ENCODE data around the gene ACTA1.
"Not testable (repeated sequence)": the region's sequence is repeated elsewhere in the genome, so short reads cannot be mapped to it uniquely, and the experiment has no call there.

The ACTA1 gene

GRCh38 chr1:229432116-229432461 lies 1.8 kb downstream of the ACTA1 start:
- Histone ChIP-seq H3K36me3 (ENCODE audit: insufficient read depth, low read length) (no peaks in the 10 kb centered on the region), H3K4me1 (ENCODE audit: insufficient read depth, low read length) (no peaks in the 10 kb centered on the region; the same call in 1 of the 2 replicates), H3K9ac (ENCODE audit: low read depth, low read length) (peak overlapping the region; percentile 11; the same call in 1 of the 2 replicates), H3K9me3 (ENCODE audit: control insufficient read depth, insufficient read depth, low read length) (no peaks in the 10 kb centered on the region)

DNA sequence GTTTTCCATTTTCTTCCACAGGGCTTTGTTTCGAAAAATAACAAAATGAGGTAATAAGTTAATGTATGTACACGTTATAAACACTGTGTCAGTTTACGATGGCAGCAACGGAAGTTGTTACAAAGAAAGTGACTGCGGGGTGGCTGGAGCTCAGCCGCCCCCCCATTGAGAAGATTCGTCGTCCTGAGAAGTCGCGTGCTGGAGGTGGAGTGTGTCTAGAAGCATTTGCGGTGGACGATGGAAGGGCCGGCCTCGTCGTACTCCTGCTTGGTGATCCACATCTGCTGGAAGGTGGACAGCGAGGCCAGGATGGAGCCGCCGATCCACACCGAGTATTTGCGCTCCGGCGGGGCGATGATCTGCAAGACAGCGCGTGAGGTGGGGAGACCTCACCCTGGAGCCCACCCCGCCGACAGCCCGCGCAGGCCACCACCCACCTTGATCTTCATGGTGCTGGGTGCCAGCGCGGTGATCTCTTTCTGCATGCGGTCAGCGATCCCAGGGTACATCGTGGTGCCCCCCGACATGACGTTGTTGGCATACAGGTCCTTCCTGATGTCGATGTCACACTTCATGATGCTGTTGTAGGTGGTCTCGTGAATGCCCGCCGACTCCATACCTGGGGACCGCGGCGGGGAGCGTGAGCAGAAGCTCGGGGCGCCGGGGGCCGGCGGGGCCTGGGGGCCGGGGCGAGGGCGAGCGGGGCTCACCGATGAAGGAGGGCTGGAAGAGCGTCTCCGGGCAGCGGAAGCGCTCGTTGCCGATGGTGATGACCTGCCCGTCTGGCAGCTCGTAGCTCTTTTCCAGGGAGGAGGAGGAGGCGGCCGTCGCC lies 2.4 kb downstream of the ACTA1 start:
- no peaks in the 10 kb centered on the region for H3K9me3 ChIP-seq (ENCODE audit: control insufficient read depth, insufficient read depth, low read length)
- peak overlapping the region; percentile 29; the same call in 1 of the 2 replicates for H3K9ac ChIP-seq (ENCODE audit: low read depth, low read length)
- H3K36me3 ChIP-seq (ENCODE audit: insufficient read depth, low read length), result no peaks in the 10 kb centered on the region
- H3K4me1 ChIP-seq (ENCODE audit: insufficient read depth, low read length), result no peaks in the 10 kb centered on the region; the same call in 1 of the 2 replicates

- Histone ChIP-seq H3K4me1 (ENCODE audit: insufficient read depth, low read length) (no peaks in the 10 kb centered on the region; the same call in 1 of the 2 replicates), H3K9me3 (ENCODE audit: control insufficient read depth, insufficient read depth, low read length) (no peaks in the 10 kb centered on the region), H3K9ac (ENCODE audit: low read depth, low read length) (peak overlapping the region; percentile 29; the same call in 1 of the 2 replicates), H3K36me3 (ENCODE audit: insufficient read depth, low read length) (no peaks in the 10 kb centered on the region)
Measured at GRCh38 chr1:229430761-229431283, 3.1 kb downstream of the ACTA1 start.

DNA sequence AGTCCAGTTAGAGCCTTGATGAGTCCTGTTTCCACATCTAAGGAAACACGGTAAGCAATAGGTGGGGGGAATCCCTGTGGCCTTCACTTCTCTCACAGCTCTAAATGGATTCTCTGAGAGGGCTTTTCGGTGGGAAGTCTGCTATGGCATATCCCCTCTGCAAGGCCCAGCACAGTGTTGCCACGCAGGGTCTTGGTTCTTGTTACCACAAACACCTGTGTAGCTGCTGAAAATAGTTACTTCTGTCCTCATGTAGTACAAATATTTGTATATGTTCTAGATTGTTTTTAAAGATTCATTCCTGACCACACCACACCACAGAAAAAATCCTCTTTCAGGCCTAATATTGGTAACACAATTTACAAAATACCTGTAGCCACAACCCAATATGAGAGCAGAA lies 5.6 kb downstream of the ACTA1 start:
- no peaks in the 10 kb centered on the region for H3K36me3 ChIP-seq (ENCODE audit: insufficient read depth, low read length)
- no peaks in the 10 kb centered on the region for H3K9me3 ChIP-seq (ENCODE audit: control insufficient read depth, insufficient read depth, low read length)
- no peak overlapping the region for H3K9ac ChIP-seq (ENCODE audit: low read depth, low read length)
- H3K4me1 ChIP-seq (ENCODE audit: insufficient read depth, low read length), result no peaks in the 10 kb centered on the region

GRCh38 chr1:229427572-229427971 lies 6.3 kb downstream of the ACTA1 start:
- Histone ChIP-seq H3K9ac (ENCODE audit: low read depth, low read length) (no peak overlapping the region), H3K4me1 (ENCODE audit: insufficient read depth, low read length) (no peaks in the 10 kb centered on the region), H3K9me3 (ENCODE audit: control insufficient read depth, insufficient read depth, low read length) (no peaks in the 10 kb centered on the region), H3K36me3 (ENCODE audit: insufficient read depth, low read length) (no peaks in the 10 kb centered on the region)

GRCh38 chr1:229425564-229426159 lies 8.2 kb downstream of the ACTA1 start:
- Histone ChIP-seq H3K9me3 (ENCODE audit: control insufficient read depth, insufficient read depth, low read length) (no peaks in the 10 kb centered on the region), H3K36me3 (ENCODE audit: insufficient read depth, low read length) (no peaks in the 10 kb centered on the region), H3K4me1 (ENCODE audit: insufficient read depth, low read length) (no peaks in the 10 kb centered on the region), H3K9ac (ENCODE audit: low read depth, low read length) (no peak overlapping the region)

DNA sequence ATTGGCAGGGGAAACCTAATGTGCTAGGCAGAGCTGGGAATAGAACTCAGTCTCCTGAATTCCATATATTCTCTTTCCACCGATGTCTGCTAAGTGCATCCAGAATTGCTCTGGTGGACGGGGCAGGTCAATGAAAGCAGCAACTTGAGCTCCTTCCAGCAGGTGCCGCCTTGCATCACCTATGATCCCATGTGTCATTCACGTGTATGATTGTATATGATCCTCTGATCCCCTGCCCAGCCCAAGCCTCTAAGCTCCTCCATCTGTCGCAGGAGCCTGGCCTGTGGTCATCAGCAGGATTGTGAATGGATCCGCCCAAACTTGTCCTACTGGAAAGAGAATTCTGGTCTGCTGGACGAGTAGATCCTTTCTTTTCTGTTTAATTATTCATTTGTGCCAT lies 13.1 kb downstream of the ACTA1 start:
- H3K9me3 ChIP-seq (ENCODE audit: control insufficient read depth, insufficient read depth, low read length), result no peaks in the 10 kb centered on the region
- no peak overlapping the region for H3K9ac ChIP-seq (ENCODE audit: low read depth, low read length)
- H3K36me3 ChIP-seq (ENCODE audit: insufficient read depth, low read length), result no peaks in the 10 kb centered on the region
- peaks cover 12% of the 10 kb centered on the region; the same call in 1 of the 2 replicates for H3K4me1 ChIP-seq (ENCODE audit: insufficient read depth, low read length)

- Histone ChIP-seq H3K36me3 (ENCODE audit: insufficient read depth, low read length) (no peaks in the 10 kb centered on the region), H3K9me3 (ENCODE audit: control insufficient read depth, insufficient read depth, low read length) (no peaks in the 10 kb centered on the region), H3K9ac (ENCODE audit: low read depth, low read length) (no peak overlapping the region), H3K4me1 (ENCODE audit: insufficient read depth, low read length) (peaks cover 12% of the 10 kb centered on the region; the same call in 1 of the 2 replicates)
Measured at GRCh38 chr1:229420224-229420623, 13.7 kb downstream of the ACTA1 start.

GRCh38 chr1:229418586-229418985 lies 15.3 kb downstream of the ACTA1 start:
- H3K9ac ChIP-seq (ENCODE audit: low read depth, low read length); H3K9me3 ChIP-seq (ENCODE audit: control insufficient read depth, insufficient read depth, low read length); H3K36me3 ChIP-seq (ENCODE audit: insufficient read depth, low read length): not testable (repeated sequence)
- peaks cover 12% of the 10 kb centered on the region; the same call in 1 of the 2 replicates for H3K4me1 ChIP-seq (ENCODE audit: insufficient read depth, low read length)

GRCh38 chr1:229412810-229413209 lies 21.1 kb downstream of the ACTA1 start:
- H3K36me3 ChIP-seq (ENCODE audit: insufficient read depth, low read length); H3K9me3 ChIP-seq (ENCODE audit: control insufficient read depth, insufficient read depth, low read length); H3K9ac ChIP-seq (ENCODE audit: low read depth, low read length): not testable (repeated sequence)
- H3K4me1 ChIP-seq (ENCODE audit: insufficient read depth, low read length), result peaks cover 37% of the 10 kb centered on the region

DNA sequence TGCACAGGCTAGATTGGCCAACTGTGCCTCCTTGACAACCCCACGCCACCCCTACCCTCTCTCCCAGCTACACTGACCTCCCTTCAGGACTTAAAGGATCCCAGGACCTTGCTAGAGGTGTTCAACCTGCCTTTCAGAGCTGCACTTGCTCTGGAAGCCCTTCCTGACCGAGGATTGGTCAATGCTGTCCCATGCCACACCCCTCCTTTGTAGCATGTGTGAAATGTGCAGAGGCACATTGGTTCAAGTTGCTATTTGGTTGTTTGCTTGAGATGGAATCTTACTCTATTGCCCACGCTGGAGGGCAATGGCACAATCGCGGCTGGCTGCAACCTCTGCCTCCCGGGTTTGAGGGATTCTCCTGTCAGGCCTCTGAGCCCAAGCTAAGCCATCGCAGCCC lies 21.8 kb downstream of the ACTA1 start:
- H3K36me3 ChIP-seq (ENCODE audit: insufficient read depth, low read length), result no peaks in the 10 kb centered on the region
- peaks cover 35% of the 10 kb centered on the region for H3K4me1 ChIP-seq (ENCODE audit: insufficient read depth, low read length)
- no peaks in the 10 kb centered on the region for H3K9me3 ChIP-seq (ENCODE audit: control insufficient read depth, insufficient read depth, low read length)
- H3K9ac ChIP-seq (ENCODE audit: low read depth, low read length), result no peak overlapping the region

- no peaks in the 10 kb centered on the region for H3K36me3 ChIP-seq (ENCODE audit: insufficient read depth, low read length)
- H3K4me1 ChIP-seq (ENCODE audit: insufficient read depth, low read length), result peaks cover 35% of the 10 kb centered on the region
- peak overlapping the region; percentile 29 for H3K9ac ChIP-seq (ENCODE audit: low read depth, low read length)
- H3K9me3 ChIP-seq (ENCODE audit: control insufficient read depth, insufficient read depth, low read length), result no peaks in the 10 kb centered on the region
Measured at GRCh38 chr1:229411434-229412055, 22.3 kb downstream of the ACTA1 start.

DNA sequence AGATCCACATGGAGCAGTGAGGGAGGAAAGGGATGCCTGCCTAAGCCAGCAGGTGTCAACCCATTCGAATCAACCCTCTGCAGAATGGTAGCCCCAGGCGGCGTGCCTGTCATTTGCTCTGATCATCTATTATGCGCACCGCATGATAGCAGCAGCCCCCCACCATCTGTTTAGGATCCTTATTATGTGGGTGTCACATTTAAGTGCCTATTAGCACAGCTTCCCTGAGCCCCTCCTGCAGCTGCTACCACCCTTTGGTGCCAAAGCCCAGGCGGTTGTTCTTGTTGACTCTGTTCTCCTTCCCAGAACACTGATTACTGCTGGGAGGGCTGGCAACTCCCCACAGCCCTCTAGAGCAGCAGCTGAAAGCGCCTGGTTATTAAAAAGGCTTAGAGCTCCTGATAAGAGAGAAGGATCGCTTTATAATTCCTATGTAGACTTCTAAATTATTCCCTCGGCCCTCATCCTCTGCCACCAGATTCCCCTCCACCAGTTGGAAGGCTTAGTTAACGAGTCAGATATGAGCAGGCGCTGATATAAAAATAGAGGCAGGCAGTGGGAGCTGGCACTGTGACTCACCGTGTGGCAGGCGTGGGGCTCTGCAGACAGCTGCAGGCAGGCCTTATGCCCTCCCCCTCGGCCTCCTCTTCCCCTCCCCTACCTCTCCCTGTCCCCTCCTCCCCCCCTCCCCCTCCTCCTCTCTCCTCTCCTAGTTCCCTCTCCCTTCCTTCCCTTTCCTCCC lies 23.0 kb downstream of the ACTA1 start:
- peak overlapping the region; percentile 16; the same call in 1 of the 2 replicates for H3K9ac ChIP-seq (ENCODE audit: low read depth, low read length)
- H3K9me3 ChIP-seq (ENCODE audit: control insufficient read depth, insufficient read depth, low read length), result no peaks in the 10 kb centered on the region
- peaks cover 35% of the 10 kb centered on the region for H3K4me1 ChIP-seq (ENCODE audit: insufficient read depth, low read length)
- H3K36me3 ChIP-seq (ENCODE audit: insufficient read depth, low read length), result no peaks in the 10 kb centered on the region

GRCh38 chr1:229410370-229410691 lies 23.6 kb downstream of the ACTA1 start:
- Histone ChIP-seq H3K9ac (ENCODE audit: low read depth, low read length) (no peak overlapping the region), H3K4me1 (ENCODE audit: insufficient read depth, low read length) (peaks cover 35% of the 10 kb centered on the region), H3K9me3 (ENCODE audit: control insufficient read depth, insufficient read depth, low read length) (no peaks in the 10 kb centered on the region)

More at GRCh38 chr1:229410370-229410691, 23.6 kb downstream of the ACTA1 start:
- no peaks in the 10 kb centered on the region for H3K36me3 ChIP-seq (ENCODE audit: insufficient read depth, low read length)

Measured in ES-I3 (cell line).